Hepatocyte (in vitro differentiated cells): Measurements from ENCODE around the gene PIK3R5.

Experiments
- CTCF ChIP-seq: fragments of 200-600 bp; sonication (generic); IDR thresholded peaks from 2 replicates; pipeline ENCODE4 v1.5.1; 2016; ENCODE audit warnings: antibody characterized with exemption, mild to moderate bottlenecking; ENCODE audit not compliant: poor library complexity
- EZH2phosphoT487 ChIP-seq: fragments of 200-600 bp; sonication (generic); IDR thresholded peaks from one replicate; pipeline ENCODE4 v1.6.1; 2018; ENCODE audit warnings: antibody characterized with exemption, mild to moderate bottlenecking, low read depth, moderate library complexity; ENCODE audit not compliant: unreplicated experiment, severe bottlenecking

- no peak for TF ChIP-seq CTCF
- TF ChIP-seq EZH2phosphoT487, result no peak
These were observed 117.6 kb downstream of the PIK3R5 start for GRCh38 chr17:8847891-8848290.
